ENCODE results near the gene ST8SIA4.

The ST8SIA4 gene, protein sequence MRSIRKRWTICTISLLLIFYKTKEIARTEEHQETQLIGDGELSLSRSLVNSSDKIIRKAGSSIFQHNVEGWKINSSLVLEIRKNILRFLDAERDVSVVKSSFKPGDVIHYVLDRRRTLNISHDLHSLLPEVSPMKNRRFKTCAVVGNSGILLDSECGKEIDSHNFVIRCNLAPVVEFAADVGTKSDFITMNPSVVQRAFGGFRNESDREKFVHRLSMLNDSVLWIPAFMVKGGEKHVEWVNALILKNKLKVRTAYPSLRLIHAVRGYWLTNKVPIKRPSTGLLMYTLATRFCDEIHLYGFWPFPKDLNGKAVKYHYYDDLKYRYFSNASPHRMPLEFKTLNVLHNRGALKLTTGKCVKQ

GRCh38 chr5:100903039-100903887, at the start of gene ST8SIA4:
Gene ST8SIA4 (minus strand): TSS chr5:100903282. CDS start chr5:100902955, 327 bp downstream.
- DNase-seq (ENCODE audit: low read depth, low spot score), result peak; percentile 89

- no peak for DNase-seq (ENCODE audit: low read depth, low spot score)
Observed at GRCh38 chr5:100950985-100951384, 47.9 kb upstream of the ST8SIA4 start.

- no peak for DNase-seq (ENCODE audit: low read depth, low spot score)
Observed at GRCh38 chr5:100913298-100913697, 10.2 kb upstream of the ST8SIA4 start.

- no peak for DNase-seq (ENCODE audit: low read depth, low spot score)
Observed at GRCh38 chr5:100909034-100909433, 6.0 kb upstream of the ST8SIA4 start.

DNA sequence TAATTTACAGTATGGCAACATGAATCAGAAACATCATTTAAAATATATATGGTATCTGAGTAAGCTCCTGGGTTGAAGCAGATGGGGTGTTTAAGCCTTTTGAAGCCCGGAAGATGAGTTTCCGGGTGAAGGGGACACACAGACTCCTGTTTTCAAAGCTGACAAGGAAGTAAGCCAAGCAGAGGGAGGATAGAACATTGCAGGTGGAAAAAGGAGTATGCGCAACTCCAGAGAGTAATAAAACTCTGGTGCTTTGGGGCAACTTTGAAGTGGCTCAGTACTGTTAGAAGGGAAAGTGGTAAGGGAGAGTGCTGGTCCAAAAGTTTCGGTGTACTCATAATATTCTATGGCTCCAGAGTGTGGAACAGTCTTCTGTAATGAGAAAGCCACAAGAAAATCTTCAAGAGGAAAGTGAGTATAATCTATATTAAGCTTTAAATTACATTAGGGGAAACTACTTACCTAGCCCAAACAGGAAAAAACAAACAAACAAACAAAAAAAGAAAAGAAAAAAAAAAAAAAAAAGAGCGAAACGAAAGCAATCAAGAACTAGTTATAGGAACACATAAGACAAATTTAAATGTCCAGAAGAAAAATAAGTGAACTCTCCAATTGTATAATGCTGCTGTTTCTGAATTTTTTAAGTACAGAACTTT, 2.3 kb upstream of the ST8SIA4 start:
- DNase-seq (ENCODE audit: low read depth, low spot score), result peak; percentile 1

DNA sequence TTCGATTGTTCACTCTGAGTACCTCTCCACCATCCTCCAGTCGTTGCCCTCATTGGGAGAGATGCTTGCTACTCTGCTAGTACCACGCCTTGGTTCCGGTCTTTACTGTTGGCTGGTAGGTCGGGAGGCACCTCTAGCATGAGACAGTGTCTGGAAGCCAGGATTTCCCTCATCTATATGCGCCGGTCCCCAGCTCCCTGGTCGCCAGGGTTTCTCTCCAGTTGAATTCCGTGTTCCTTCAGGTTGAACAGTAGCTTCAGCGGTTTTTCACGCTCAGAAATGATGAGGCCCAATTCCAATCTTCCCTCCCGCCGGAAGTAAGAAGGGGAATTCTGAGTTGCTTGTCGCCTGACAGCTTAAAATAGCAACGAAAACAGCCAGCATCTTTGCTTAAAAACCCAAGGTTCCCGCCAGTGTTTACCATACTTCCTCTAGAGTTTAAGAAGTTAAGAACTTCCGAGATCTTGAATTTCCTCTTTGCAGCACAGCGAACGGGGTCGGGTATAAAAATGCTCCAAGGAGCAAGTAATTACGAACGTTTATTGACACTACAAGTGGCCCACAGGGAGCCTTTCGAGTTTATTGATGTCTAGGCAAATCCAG, 1.3 kb upstream of the ST8SIA4 start:
- peak; percentile 6 for DNase-seq (ENCODE audit: low read depth, low spot score)

DNA sequence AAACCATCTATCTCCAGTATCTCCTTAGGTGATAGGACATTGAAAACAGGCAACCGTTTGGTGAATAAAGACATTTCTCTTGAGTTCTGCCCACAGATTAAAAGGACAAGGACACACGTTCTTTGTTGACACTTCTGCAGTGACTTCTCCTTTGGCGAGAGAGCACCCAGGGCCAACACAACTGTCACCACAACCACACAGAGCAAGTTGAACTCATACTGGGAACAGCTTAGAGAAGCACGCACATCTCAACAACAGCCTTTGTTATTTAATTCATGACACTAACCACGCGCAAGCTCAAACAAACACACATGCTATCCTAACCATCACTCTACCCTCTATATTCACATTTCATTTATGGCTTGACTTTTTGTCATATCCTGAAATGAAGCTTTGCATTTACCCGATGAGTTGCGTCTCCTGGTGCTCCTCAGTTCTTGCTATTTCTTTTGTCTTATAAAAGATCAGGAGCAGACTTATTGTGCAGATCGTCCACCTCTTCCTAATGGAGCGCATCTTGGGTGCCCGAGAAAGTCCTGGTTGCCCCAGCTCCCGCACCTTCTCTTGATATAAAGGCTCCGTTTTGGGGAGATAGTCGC, 543 bp downstream of the ST8SIA4 start:
- peak; percentile 36 for DNase-seq (ENCODE audit: low read depth, low spot score)

GRCh38 chr5:100901821-100902341, 1.2 kb downstream of the ST8SIA4 start:
- peak; percentile 25 for DNase-seq (ENCODE audit: low read depth, low spot score)

- peak; percentile 79 for DNase-seq (ENCODE audit: low read depth, low spot score)
Observed at GRCh38 chr5:100900796-100901781, 2.0 kb downstream of the ST8SIA4 start.

DNA sequence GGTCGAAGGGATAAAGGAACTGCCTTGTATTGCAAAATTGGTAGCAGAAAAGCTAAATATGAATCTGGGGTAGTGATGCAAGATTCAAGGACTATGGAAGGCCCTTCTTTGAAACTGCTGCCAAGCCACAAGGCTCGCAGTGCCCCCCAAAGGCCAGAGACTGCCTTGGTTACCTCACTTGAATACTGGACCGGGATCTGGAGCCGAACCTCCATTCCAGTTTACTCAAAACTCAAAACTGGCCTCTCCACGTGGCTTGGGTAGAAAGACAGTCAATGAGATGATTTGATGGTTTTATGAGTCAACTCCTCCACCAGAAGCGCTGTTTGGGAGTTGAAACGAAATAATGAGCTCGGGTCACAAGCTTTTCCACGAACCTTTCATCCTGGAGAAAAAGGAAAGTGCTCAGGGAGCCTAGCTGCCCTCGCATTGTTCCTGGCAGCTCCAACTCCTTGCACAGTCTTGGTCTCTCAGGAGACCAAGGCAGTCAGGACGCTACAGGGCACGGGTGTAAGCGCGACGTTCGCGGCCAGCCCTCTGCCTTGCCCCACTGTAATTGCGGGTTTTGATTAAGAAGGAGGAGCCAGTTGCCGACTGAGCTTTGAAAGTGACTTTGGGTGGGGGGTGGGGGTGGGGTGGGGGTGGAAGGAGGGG, 2.8 kb downstream of the ST8SIA4 start:
- DNase-seq (ENCODE audit: low read depth, low spot score), result peak; percentile 49

DNA sequence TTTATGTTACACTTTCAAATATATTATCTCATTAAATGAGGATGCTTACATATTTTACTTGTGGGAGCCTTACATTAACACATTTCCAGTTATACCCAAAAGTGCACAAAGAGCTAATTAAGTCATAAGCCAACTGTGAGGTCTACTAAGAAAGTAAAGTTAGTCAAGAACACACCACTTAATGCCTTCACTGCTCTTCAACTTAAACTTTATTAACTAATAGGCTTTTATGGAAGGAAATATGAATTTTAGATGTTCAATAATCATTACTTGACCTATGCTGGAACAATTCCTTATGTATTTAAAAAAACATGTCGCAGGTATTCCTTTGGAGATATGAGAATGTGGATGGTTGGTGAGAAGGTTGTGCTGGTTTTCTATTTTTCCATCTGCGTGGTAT, 3.4 kb downstream of the ST8SIA4 start:
- no peak for DNase-seq (ENCODE audit: low read depth, low spot score)

GRCh38 chr5:100898504-100899346, 4.4 kb downstream of the ST8SIA4 start:
- no peak for DNase-seq (ENCODE audit: low read depth, low spot score)

- no peak for DNase-seq (ENCODE audit: low read depth, low spot score)
Observed at GRCh38 chr5:100896054-100896453, 7.0 kb downstream of the ST8SIA4 start.

GRCh38 chr5:100890461-100891008, 12.5 kb downstream of the ST8SIA4 start:
- DNase-seq (ENCODE audit: low read depth, low spot score), result no peak

GRCh38 chr5:100889896-100890295, 13.2 kb downstream of the ST8SIA4 start:
- no peak for DNase-seq (ENCODE audit: low read depth, low spot score)

DNA sequence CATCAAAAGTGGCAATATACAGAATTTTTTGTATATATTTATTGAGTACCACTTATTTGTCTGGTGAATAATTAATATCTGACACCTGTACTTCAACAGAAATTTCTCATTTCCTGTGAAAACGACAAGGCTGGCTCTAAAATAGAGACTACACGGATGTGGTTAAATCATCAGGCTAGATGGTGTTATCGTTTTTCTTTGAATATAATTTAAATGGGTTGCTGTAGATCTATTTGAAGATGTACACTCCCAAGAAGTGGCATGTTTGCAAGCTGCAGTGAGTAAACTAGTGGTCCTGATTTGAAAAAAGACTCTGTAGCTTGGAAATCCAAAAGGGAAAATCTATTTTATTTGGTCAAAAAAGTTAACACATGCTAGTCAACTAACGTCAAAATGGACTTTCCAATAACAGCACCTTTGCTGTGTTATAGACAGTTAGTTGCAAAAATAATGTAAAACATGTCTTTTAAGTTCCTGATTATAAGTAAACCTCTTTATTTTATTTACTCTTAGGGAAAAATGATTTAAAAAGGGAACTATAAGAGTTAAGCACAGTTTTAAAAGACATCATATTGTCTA, 13.8 kb downstream of the ST8SIA4 start:
- DNase-seq (ENCODE audit: low read depth, low spot score), result no peak

- no peak for DNase-seq (ENCODE audit: low read depth, low spot score)
Observed at GRCh38 chr5:100877274-100877673, 25.8 kb downstream of the ST8SIA4 start.

Measured in ELF-1 (cell line).